Activated CD4-positive, alpha-beta T cell treated with anti-CD3 and anti-CD28 coated beads, Interleukin-2, amount 10 ng/mL, durations not matched to agents 24 days and 14 days (primary cell): ENCODE results near the gene EEF1G. TPM values are rescaled to one million over a fixed set of nuclear protein-coding genes. Genes with fewer than 3 reads are reported as not detected.
"Not testable (repeated sequence)": the region's sequence is repeated elsewhere in the genome, so short reads cannot be mapped to it uniquely, and the experiment has no call there.

Source experiments
- DNase-seq: peaks from one replicate; pipeline ENCODE4 v3.0.0; 2022
- H3K27ac Mint-ChIP-seq: one replicate; pipeline ENCODE4 v1.8.0; 2022; ENCODE audit warnings: mild to moderate bottlenecking, mixed read lengths
- H3K27me3 Mint-ChIP-seq: one replicate; pipeline ENCODE4 v1.8.0; 2022; ENCODE audit warnings: mixed read lengths
- H3K36me3 Mint-ChIP-seq: one replicate; pipeline ENCODE4 v1.8.0; 2022; ENCODE audit warnings: low read depth, mild to moderate bottlenecking, mixed read lengths
- H3K4me1 Mint-ChIP-seq: one replicate; pipeline ENCODE4 v1.8.0; 2021; ENCODE audit warnings: mixed read lengths
- H3K4me3 Mint-ChIP-seq: one replicate; pipeline ENCODE4 v1.8.0; 2022; ENCODE audit warnings: mild to moderate bottlenecking, moderate library complexity, mixed read lengths
- H3K9me3 Mint-ChIP-seq: one replicate; pipeline ENCODE4 v1.8.0; 2021; ENCODE audit warnings: mixed read lengths
- intact Hi-C: fragments of 100-400 bp; cut with micrococcal nuclease; formaldehyde crosslinking; loops from one replicate; pipeline ENCODE4 v1.15.1; 2023
- total RNA-seq: library from RNA; stranded (reverse); gene quantifications from 2 replicates; pipeline ENCODE4 v1.2.3, GENCODE V29; 2022

EEF1G gene
- total RNA-seq = 1,271 and 1,309 TPM in 2 replicates

- peaks cover 37% of the 10 kb centered on the region for H3K4me1 Mint-ChIP-seq
- peaks cover 75% of the 10 kb centered on the region for H3K36me3 Mint-ChIP-seq
- peak within 1 kb of the TSS; percentile 96 for H3K27ac Mint-ChIP-seq
- peak within 1 kb of the TSS; percentile 96 for H3K4me3 Mint-ChIP-seq
- peak; percentile 99 for DNase-seq
- no peaks in the 10 kb centered on the region for H3K27me3 Mint-ChIP-seq
- no peaks in the 10 kb centered on the region for H3K9me3 Mint-ChIP-seq
- intact Hi-C loops = loop anchor here (1.0 to 2.0 kb wide), 3 partner anchors 17 to 73 kb away; partner anchors contain the start of genes GANAB and TUT1
Observed at GRCh38 chr11:62573592-62574362, at the start of gene EEF1G. Gene EEF1G, minus strand, starts transcription at chr11:62573891. Its CDS starts 49 bp downstream, at chr11:62573842.

GRCh38 chr11:62622476-62623089 is 48.9 kb upstream of the EEF1G start:
- H3K27me3 Mint-ChIP-seq = peaks cover 1% of the 10 kb centered on the region
- intact Hi-C loops = loop anchor here (1.0 to 2.0 kb wide), 6 partner anchors 10 to 42 kb away; partner anchors contain the start of genes C11orf98, CSKMT, EML3 and GANAB
- H3K36me3 Mint-ChIP-seq = peaks cover 52% of the 10 kb centered on the region
- H3K4me1 Mint-ChIP-seq = peaks cover 25% of the 10 kb centered on the region
- no peaks in the 10 kb centered on the region for H3K9me3 Mint-ChIP-seq
- peak overlapping the region; percentile 99 for H3K27ac Mint-ChIP-seq
- DNase-seq = no peak
- peak overlapping the region; percentile 97 for H3K4me3 Mint-ChIP-seq

GRCh38 chr11:62621567-62622470 is 48.1 kb upstream of the EEF1G start, which contains the start of gene B3GAT3:
Gene B3GAT3, minus strand, starts transcription at chr11:62621986. Its CDS starts 39 bp downstream, at chr11:62621947.
- intact Hi-C loops = loop anchor here (1.0 to 2.0 kb wide), 6 partner anchors 10 to 43 kb away; partner anchors contain the start of genes C11orf98, CSKMT, EML3 and GANAB
- Mint-ChIP-seq H3K27me3 (peaks cover 1% of the 10 kb centered on the region), H3K27ac (peak within 1 kb of the TSS; percentile 99), H3K4me1 (peaks cover 25% of the 10 kb centered on the region), H3K36me3 (peaks cover 49% of the 10 kb centered on the region), H3K9me3 (no peaks in the 10 kb centered on the region), H3K4me3 (peak within 1 kb of the TSS; percentile 97)
- DNase-seq = peak; percentile 99

GRCh38 chr11:62621027-62621566 is 47.4 kb upstream of the EEF1G start:
- Mint-ChIP-seq H3K36me3 (peaks cover 48% of the 10 kb centered on the region), H3K4me3 (peak overlapping the region; percentile 97), H3K27me3 (peaks cover 1% of the 10 kb centered on the region), H3K27ac (peak overlapping the region; percentile 99), H3K9me3 (no peaks in the 10 kb centered on the region), H3K4me1 (peaks cover 25% of the 10 kb centered on the region)
- intact Hi-C loops = no loop called here
- DNase-seq = no peak

GRCh38 chr11:62616957-62617356 is 43.3 kb upstream of the EEF1G start:
- H3K9me3 Mint-ChIP-seq, DNase-seq, H3K27ac Mint-ChIP-seq, H3K27me3 Mint-ChIP-seq, H3K4me3 Mint-ChIP-seq, intact Hi-C loops: not testable (repeated sequence)
- peaks cover 32% of the 10 kb centered on the region for H3K4me1 Mint-ChIP-seq
- H3K36me3 Mint-ChIP-seq = peaks cover 38% of the 10 kb centered on the region

GRCh38 chr11:62615521-62615920 is 41.8 kb upstream of the EEF1G start:
- Mint-ChIP-seq H3K27ac (no peak overlapping the region), H3K36me3 (peaks cover 33% of the 10 kb centered on the region), H3K4me1 (peaks cover 36% of the 10 kb centered on the region), H3K9me3 (no peaks in the 10 kb centered on the region), H3K4me3 (no peak overlapping the region), H3K27me3 (no peaks in the 10 kb centered on the region)
- DNase-seq = no peak
- intact Hi-C loops = no loop called here

- H3K27ac Mint-ChIP-seq = peak overlapping the region; percentile 90
- H3K4me1 Mint-ChIP-seq = peaks cover 40% of the 10 kb centered on the region
- DNase-seq = no peak
- H3K4me3 Mint-ChIP-seq = peak overlapping the region; percentile 37
- H3K27me3 Mint-ChIP-seq = no peaks in the 10 kb centered on the region
- H3K36me3 Mint-ChIP-seq = peaks cover 37% of the 10 kb centered on the region
- H3K9me3 Mint-ChIP-seq = no peaks in the 10 kb centered on the region
- intact Hi-C loops = loop anchor here (5.0 kb wide), 2 partner anchors 93 to 268 kb away; partner anchors contain the start of genes BSCL2, GNG3 and SLC3A2
Observed at GRCh38 chr11:62614275-62614674, 40.6 kb upstream of the EEF1G start.

GRCh38 chr11:62613291-62613778 is 39.6 kb upstream of the EEF1G start:
- DNase-seq = no peak
- intact Hi-C loops = loop anchor here (1.0 to 5.0 kb wide), 5 partner anchors 33 to 269 kb away; partner anchors contain the start of genes BSCL2, C11orf98, CSKMT and GANAB
- H3K27me3 Mint-ChIP-seq = no peaks in the 10 kb centered on the region
- peaks cover 38% of the 10 kb centered on the region for H3K36me3 Mint-ChIP-seq
- H3K27ac Mint-ChIP-seq = peak overlapping the region; percentile 83
- peak overlapping the region; percentile 56 for H3K4me3 Mint-ChIP-seq
- peaks cover 40% of the 10 kb centered on the region for H3K4me1 Mint-ChIP-seq
- no peaks in the 10 kb centered on the region for H3K9me3 Mint-ChIP-seq

- H3K27me3 Mint-ChIP-seq = no peaks in the 10 kb centered on the region
- peaks cover 46% of the 10 kb centered on the region for H3K4me1 Mint-ChIP-seq
- intact Hi-C loops = loop anchor here (1.0 to 5.0 kb wide), 8 partner anchors 10 to 270 kb away; partner anchors contain the start of genes BSCL2, C11orf98, CSKMT and GANAB
Observed at GRCh38 chr11:62612366-62613290, 38.9 kb upstream of the EEF1G start, which contains the start of the genes EML3 and ROM1. Gene EML3, minus strand, starts transcription at chr11:62612775. Its CDS starts 318 bp downstream, at chr11:62612457. Gene ROM1, plus strand, starts transcription at chr11:62613257. Its CDS starts 25 bp downstream, at chr11:62613282.

GRCh38 chr11:62611705-62612365 is 38.1 kb upstream of the EEF1G start:
- no peaks in the 10 kb centered on the region for H3K9me3 Mint-ChIP-seq
- intact Hi-C loops = loop anchor here (1.0 to 5.0 kb wide), 6 partner anchors 10 to 270 kb away; partner anchors contain the start of genes BSCL2, C11orf98, CSKMT and GNG3
- H3K27ac Mint-ChIP-seq = peak overlapping the region; percentile 97
- H3K4me1 Mint-ChIP-seq = peaks cover 47% of the 10 kb centered on the region
- peak overlapping the region; percentile 98 for H3K4me3 Mint-ChIP-seq
- H3K36me3 Mint-ChIP-seq = peaks cover 45% of the 10 kb centered on the region
- H3K27me3 Mint-ChIP-seq = no peaks in the 10 kb centered on the region
- DNase-seq = peak; percentile 80

More at GRCh38 chr11:62612366-62613290, 38.9 kb upstream of the EEF1G start, which contains the start of the genes EML3 and ROM1:
- peak; percentile 97 for DNase-seq
- Mint-ChIP-seq H3K36me3 (peaks cover 44% of the 10 kb centered on the region), H3K27ac (peak within 1 kb of the TSS; percentile 97), H3K4me3 (peak within 1 kb of the TSS; percentile 98), H3K9me3 (no peaks in the 10 kb centered on the region)
